Posterior vena cava (tissue), 2 donors: ENCODE measurements around the gene ASB2. TPM values are rescaled to one million over a fixed set of nuclear protein-coding genes. Genes with fewer than 3 reads are reported as not detected.

ENCODE experiments used
- DNase-seq: peaks from one replicate; pipeline ENCODE4 v3.0.0-alpha.2; 2020; ENCODE audit warnings: low spot score
- intact Hi-C, 2 donors: fragments of 100-400 bp; cut with DNase I; formaldehyde crosslinking; loops; one replicate each; pipeline versions ENCODE4 v1.14.1 to v1.14.2; 2022 to 2023
- total RNA-seq, 2 donors: library from RNA; stranded (reverse); fragmentation: NEBNext Ultra II Directional; extraction: Animal tissue kit (Norgen Biotek cat#: 25700); gene quantifications; one replicate each; pipeline ENCODE4 v1.2.1, GENCODE V29; 2021
- donor health status: DM: yes; HTN: yes; CAD: no.
- donor health status: DM: yes; HTN: yes; CAD: no.

Gene ASB2
- total RNA-seq, 2 donors from 2014 or later = 60.0 to 66.5 TPM

DNA sequence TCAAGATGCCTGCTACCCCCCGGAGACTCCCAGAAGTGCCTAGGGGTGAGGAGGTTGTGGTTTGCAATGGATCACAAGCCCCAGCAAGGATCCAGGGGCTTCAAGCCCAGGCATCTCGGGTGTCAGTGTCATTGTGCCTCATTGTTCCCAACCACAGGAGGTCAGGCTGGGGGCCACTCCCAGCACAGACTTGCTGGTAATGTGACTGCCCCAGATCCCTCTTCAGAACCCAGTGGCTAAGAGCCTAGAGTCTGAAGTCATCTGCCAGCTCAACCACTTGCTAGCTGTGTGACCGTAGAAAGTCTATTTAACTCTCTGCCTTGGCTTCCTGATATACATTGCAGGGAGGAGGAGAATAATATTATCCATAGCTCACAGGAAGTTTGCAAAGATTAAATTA lies 7.7 kb upstream of the ASB2 start:
- no peak for DNase-seq
- intact Hi-C loops = no loop called here

DNA sequence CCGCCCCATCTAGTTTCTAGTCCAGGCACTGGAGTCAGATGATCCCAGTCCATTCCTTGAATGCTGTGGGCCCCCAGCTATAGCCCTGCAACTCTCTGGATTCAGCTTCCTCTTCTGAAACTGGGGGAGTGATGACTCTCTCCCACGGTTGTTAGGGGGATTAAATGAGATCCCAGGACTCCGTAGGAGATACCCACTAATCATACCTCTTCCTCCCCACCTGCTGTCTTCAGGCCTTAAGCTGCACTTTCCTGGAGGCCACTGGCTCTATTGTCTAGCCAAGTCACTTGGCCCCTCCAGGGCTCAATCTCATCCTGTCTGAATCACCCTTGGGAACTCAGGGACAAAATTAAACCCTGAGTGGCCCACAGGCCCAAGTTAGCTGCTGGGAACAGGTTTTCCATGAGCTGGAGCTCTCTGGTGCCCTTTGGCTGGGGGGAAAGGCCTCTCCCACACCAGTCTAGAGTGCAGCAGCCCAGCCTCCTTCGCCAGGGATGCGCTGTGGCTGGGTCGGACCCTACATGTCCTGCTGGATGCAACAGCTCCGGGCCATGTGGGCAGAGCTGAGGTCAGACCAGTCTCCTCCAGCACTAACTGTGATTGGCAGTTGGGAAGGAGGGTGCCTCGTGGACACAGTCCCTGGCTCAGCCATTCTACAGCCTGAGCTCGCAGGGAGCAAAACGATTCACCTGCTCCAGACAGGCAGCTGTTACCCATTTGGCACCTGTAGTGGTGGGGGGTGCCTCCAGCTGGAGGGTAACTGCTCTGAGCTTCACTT lies 6.0 kb upstream of the ASB2 start:
- DNase-seq = no peak
- intact Hi-C loops = no loop called here

DNA sequence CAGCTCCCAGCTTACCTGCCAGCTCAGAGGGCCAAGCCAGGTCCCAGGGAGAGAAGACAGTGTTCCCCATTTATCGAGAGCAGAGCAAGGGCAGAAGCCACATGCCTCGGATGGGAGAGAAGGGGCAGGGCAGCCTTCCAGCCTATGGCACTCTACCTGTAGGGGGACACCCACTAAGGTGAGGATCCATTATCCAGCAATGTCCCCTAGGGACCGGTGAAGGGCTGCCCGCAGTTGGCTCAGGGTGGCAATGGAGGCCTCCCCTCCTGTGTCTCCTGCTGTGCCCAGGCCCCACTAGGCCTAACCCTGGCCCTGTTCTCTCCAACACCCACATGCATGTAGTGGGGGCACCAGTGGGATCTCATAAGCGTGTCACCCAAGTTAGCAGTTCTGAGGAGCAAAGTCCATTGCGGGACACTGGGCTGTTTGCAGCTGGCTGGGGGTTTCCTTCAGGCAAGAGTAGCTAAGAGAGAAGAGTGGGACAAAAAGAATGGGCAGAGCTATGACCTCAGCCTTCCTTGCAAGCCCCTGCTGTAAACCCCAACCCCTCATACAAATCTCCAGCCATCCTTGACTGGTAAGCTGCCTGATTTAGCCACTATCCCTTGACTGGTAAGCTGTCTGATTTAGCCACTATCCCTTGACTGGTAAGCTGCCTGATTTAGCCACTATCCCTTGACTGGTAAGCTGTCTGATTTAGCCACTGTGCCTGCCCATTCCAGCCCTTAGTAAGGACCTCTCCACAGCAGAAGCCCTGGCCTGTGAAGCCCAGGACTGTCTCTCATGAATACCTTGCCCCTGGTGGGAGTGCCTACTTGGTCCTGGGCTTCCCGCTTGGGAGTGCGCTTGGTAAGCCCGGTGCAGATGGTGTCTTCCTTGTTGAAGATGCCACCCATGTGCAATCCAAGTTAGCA lies 5.2 kb upstream of the ASB2 start:
- no peak for DNase-seq
- intact Hi-C loops = no loop called here

DNA sequence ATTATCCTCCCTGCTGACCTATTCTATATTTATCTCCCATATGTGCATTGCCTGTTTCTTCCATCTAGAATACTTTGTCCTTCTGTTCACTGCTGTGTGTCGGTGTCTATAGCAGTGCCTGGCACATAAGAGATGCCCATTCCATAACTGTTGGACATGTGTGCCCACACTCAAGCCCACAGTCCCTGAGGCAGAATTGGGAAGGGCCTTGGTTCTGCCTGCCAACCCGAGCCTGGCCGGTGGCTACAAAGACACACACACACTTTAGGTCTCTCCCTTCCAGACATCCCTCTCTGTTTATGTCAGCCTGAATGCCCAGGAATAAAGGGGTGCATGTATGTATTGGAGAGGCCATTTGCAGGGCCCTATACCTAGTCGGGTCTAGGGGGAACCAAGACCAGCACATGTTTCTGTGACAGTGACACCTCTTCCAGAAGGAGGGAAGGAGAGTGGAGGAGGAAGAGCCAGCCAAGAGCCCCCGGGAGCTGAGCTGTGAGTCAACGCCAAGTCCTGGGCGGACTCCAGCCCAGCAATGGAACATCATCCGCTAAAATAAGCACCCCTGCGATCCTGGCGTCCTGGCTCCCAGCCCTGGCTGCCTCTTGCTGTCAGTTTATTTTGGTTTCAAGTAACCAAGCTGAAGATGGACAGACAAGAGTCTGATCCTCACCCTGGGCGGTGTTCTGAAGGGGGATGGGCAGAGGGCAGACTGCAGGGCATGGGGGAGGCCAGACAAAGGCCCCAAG lies 4.3 kb upstream of the ASB2 start:
- intact Hi-C loops = no loop called here
- peak; percentile 92 for DNase-seq

DNA sequence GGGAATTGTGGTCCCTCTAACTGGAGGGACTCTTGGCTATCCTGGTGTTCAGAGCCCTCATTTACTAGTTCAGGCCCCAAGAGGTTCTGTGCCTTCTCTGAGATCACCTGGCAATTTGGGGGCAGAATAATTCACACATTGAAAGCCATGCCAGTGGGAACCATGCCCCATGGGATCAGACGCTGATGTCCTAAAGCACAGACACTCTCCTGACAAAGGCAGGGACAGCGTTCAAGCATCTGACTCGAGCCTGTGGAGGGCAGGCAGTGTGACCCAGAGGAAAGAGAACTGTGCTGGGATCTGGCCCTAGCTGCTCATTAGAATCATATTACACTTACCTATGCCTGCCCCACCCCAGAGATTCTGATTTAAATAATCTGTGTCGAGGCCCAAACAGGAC lies 2.4 kb upstream of the ASB2 start:
- DNase-seq = no peak
- intact Hi-C loops = no loop called here

DNA sequence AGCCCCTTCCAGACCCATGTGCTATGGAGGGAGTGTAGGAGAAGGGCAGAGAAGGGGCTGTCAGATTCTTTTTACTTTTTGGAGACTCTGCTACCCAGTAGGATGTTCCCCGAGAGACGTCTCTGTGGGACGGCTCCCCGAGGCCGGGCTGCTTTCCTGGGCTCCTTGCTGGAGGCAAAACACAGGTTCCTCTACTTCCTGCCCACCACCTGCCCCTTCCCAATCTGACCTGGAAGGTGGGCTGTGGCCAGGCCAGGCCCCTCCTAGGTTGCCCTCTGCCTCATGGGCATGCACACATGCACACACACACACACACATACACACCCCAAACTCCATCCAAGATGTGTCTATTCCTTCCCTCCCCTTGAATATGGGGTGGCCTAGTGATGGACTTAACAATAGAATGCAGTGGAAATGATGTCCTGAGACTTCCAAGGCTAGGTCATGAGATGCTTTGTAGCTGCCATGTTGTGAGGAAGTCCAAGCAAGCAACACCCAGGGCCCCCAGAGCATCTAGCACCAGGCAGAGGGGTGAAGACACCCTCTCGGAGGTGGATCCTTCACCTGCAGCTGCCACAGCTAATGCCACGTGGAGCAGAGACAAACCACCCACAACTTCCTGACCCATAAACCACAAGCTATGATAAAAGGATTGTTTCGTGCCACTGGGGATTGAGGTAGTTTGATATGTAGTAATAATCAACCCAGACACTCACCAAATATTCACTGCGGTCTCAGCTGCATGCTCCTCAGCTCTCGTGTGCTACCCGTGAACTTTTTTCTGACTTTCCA lies 1.6 kb upstream of the ASB2 start:
- intact Hi-C loops = no loop called here
- DNase-seq = no peak

DNA sequence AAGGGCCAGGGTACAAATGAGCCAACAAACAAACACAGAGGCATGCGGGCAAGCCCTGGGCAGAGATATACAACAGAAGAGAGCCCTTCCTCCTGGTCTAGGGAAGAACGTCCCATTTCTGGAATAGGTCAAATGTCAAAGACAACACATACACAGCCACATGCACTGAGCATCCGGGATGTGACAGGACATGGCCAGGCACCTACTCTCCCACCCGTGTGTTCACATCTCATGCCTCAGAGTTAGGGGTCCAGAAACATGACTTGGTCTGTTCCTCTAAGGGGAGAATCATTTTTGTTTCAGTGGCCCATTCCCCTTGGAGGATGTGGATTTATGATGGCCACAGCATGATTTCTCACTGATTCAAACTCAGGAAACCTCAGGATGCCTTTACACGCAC lies 801 bp upstream of the ASB2 start:
- intact Hi-C loops = no loop called here
- no peak for DNase-seq

DNA sequence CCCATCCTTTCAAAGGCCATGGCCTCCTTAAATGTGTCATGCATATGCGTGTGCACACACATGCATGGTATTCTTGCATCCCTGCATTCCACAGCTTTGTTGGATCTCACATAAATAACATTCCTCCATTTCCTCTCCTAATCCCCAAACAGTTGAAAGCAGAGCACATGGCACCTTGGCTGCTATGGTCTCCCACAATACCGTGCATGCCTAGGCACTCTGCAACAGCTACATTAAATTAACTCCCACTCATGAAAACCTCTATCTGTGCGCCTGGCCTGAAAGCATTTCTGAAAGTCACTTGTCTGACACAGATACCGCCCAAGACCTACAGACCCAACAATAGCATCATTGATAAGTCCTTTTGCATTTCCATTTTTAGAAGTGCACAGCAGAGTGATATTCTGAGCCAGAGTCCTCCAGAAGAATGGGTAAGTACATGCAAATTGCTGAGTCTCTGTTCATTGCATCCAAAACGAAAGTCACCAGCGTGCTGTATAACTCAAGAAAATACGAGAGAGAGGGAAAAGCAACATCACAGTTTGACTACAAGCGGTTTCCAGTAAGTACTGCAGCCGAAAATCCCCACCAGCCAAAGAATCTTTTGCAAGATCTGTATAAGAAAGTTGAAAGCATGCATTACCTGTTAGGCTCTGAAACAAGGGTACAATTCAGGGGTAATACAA lies 436 bp downstream of the ASB2 start:
- intact Hi-C loops = no loop called here
- no peak for DNase-seq

DNA sequence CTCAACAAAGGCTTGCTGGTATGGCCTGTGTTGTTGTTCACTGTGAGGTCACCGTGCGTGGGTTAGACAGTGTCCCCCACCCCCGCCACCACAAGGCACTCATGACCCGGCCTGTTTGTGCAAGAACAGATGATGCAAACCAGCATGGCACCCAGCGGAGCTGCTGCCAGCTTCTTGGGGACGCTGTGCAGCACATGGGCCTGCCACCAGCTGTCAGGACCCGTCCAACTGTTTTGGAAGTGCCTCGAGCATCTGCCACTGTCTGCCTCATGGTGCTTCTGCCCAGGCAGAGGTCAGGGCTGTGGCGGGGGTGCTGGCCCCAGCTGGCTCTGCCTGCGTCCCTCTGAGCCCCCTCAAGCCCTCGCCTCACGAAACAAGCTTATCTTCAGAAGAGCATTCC lies 1.5 kb downstream of the ASB2 start:
- DNase-seq = no peak
- intact Hi-C loops = no loop called here

DNA sequence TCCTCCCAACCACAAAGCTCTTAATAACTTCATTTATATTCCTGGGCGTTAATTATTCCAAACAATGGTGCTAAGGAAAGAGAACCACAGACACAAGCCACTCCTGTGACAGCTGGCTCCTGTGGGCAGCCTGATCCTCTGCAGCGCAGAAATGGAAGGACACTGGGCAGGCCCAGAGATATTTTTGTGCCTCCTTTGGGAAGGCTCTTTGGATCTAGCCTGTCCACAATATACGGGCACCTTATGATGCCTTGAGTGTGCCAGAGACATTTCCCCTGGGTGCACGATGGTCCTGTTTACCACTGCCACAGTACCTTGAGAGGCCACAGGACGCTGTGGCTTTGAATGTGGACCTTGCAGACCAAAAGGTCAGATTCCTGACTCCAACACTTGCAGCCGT lies 2.1 kb downstream of the ASB2 start:
- DNase-seq = no peak
- intact Hi-C loops = no loop called here

DNA sequence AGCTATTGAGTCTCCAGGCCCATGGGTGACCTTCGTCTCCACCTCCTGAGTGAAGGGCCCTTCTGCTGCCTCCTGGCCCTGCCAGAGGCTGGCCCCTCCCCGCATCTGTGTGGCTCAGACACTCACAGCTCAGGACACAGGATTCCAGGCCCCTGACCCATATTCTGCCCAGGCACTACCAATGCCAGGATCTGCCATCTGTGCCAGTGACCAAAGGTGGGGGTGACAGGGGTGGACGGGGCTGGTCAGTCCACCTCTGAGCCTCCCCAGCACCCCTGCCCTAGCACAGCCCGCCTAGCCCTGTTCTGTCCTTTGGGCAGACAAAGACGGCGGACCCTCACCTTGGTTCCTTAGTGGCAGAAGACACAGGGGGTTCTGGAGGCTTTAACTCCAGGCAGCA lies 2.8 kb downstream of the ASB2 start:
- DNase-seq = no peak
- intact Hi-C loops = no loop called here

DNA sequence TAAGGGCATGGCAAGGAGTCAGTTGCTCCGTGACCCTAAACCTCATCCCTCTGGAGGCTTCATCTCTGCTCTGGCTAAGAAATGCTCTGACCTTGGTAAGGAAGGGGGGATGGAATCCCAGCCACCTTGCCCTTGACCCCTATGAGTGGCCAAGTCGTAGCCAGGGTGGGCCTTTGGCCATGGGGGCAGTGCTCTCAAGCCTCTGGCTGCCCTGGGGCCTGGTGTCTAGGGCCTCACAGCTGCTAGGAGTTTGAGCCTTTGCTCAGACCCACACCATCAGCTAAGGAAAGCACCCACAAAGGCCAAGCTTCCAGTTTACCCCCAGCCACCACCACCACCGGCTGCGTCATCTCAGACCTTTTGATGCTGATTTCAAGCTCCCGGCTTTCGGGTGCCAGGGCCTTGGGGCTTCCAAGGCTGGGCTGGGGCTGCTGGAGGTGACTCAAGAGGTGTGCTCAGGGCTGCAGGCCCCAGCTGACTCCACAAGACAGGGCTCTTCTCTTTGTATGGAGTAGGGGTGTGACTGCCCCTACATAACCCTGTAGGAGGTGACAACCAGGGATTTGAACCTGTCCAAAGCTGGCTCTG lies 3.7 kb downstream of the ASB2 start:
- DNase-seq = no peak
- intact Hi-C loops = no loop called here

DNA sequence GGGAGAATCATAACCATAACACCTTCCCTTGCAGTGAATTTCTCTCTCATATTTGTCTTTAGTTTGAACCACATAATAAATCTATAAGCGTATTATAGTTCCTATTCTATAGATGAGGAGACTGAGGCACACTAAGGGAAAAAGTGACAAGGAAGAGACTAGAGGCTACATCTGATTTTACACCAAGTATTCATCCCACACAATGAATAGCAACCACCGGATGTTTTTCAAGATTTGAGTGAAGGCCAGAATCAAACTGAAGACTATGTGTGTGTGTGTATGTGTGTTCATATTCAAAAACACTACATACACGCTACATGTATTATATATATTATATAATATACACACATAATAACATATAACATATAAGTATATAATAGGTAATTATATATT lies 4.7 kb downstream of the ASB2 start:
- no peak for DNase-seq
- intact Hi-C loops = no loop called here

DNA sequence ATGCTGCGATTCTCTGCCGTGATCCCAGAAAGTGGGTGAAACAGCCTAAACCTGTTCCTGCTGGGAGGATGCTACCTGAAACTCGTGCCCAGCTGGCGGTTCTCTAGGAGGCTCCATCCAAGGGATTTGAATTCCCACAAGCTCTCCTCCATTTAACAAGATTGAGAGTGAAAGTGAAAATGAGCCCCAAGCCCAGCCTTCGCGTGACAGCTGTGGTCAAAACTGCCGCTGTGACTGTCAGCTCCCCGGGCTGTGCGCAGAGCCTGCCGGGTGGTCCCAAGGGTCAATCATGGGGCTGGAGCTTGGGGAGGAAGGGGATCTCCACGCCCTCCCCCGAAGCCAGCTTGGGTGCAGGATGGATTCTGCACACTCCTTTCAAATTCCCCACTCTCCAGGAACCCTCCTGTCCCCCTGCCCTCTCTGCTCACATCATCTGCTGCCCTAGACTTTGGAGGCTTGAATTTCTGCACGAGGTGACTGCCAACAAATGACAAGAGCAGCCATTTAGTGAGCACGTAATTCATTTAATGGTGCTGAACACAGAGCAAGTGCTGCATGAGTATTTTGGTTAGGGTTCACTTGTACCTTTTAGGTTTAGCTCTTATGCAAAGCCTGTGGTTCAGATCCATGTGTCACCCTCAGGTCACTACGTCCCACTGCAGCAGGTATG lies 5.3 kb downstream of the ASB2 start:
- DNase-seq = no peak
- intact Hi-C loops = no loop called here

DNA sequence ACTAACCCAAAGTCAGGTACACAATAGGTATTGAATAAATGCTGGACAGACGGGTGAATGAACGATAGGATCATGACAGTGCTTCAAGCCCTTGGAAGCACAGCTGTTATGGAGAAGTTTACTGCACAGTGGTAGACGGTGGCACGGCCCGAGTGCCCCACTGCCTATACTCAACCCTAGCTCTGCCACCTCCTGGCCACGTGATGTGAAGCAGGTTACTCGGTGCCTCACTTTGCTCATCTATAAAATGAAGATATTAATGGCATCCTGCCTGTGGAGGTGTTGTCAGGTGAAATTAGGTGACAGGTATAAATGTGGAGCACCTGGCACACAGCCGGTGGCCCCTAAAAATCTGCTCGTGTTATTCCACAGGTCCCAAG lies 5.8 kb downstream of the ASB2 start:
- DNase-seq = no peak
- intact Hi-C loops = no loop called here

DNA sequence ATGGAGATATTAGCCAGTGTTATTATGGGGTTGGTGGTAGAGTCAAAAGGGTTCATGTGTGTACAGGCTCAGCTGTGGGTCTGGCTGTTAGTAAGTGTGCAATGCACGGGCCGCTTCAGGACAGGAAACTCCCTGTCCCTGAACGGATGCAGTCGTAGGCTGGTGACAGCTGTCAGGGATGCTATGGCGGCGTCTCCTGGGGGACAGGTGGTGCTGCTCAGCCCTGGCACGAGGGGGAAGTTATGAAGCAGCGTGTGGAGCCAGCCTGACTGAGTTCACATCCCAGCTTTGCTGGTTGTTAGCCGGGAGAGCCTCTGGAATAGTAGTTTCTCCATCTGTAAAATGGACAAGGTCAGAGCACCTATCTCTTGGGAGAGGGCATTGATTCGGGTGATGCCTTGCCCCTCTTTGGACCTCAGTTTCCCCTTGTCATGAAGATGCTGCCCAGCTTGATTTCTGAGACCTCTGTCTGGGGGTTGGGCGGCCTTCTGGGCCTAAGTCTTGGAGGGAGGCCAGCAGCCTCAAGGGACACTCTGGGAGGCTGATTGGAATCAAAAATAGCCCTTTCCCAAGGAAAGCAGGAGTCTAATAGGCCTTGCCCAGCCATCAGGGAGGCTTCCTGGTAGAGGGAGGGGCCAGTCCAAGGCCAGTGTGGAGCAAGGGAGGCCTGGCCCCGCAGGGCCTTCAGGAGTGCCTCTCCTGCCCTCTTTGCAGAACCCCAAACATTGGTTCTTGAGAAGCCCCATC lies 7.1 kb downstream of the ASB2 start:
- DNase-seq = no peak
- intact Hi-C loops = no loop called here

DNA sequence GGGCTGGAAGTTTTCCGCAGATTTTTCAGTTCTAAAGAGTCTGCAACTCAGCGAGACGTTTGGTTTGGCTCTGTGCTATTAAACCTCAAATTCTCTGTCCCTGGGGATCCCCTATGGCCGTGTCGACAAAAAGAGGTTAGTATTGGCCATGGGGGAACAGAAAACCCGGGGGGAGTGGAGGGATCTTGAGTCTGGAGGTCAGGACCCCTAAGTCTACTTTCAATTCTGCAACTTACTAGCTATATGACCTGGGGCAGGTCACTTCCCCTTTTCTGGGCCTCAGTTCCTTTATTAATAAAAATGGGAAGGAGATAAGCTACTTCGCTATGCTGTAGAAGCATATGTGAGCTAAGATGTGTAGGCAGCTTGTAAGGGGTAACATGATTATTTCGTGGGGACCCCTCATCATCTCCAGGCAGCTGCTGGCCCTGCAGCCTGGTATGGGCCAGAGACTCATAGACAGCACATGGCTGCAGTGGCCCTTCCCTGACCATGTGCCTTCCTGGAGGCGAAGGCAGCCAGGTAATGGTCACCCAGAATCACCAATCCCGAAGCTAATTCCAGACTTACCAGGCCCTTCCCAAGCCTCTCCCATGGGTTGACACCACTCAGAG lies 8.6 kb downstream of the ASB2 start:
- intact Hi-C loops = no loop called here
- DNase-seq = no peak
